Measurements from ENCODE around the gene PPP2R5A.

DNA sequence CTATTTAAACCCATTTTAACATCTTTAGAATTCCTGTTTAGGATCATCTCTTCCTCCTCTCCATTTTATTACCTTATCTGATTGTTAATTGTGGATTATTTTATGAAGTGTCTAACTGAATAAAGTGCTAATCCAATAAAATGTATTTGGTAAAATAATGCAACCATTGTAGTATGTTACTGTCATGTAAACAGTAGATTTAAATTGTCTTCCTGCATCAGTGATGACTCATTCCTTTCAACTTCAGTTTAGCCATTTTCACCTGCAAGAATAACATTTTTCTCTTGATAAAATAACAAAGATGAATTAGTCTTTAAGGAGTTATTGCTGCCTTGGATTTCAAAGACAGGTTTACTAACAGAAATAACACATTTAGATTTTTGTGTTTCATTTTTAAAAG, 5.4 kb downstream of the PPP2R5A start:
- TF ChIP-seq, protein P1, sequence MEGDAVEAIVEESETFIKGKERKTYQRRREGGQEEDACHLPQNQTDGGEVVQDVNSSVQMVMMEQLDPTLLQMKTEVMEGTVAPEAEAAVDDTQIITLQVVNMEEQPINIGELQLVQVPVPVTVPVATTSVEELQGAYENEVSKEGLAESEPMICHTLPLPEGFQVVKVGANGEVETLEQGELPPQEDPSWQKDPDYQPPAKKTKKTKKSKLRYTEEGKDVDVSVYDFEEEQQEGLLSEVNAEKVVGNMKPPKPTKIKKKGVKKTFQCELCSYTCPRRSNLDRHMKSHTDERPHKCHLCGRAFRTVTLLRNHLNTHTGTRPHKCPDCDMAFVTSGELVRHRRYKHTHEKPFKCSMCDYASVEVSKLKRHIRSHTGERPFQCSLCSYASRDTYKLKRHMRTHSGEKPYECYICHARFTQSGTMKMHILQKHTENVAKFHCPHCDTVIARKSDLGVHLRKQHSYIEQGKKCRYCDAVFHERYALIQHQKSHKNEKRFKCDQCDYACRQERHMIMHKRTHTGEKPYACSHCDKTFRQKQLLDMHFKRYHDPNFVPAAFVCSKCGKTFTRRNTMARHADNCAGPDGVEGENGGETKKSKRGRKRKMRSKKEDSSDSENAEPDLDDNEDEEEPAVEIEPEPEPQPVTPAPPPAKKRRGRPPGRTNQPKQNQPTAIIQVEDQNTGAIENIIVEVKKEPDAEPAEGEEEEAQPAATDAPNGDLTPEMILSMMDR (IDR thresholded peaks at IDR 0.05; ENCODE audit: low read length) = no peak
- TF ChIP-seq EZH2 (IDR thresholded peaks at IDR 0.05; ENCODE audit: borderline replicate concordance, low read length) = no peak
